DOHH2 (cell line): ENCODE measurements around the gene MPPED2.

Source experiments
- CTCF ChIP-seq: fragments of 200-600 bp; sonication (generic); IDR thresholded peaks from one replicate; pipeline ENCODE4 v1.5.1; 2014; ENCODE audit warnings: antibody characterized with exemption, mild to moderate bottlenecking, low read depth, low read length; ENCODE audit not compliant: poor library complexity, severe bottlenecking
- EZH2phosphoT487 ChIP-seq: fragments of 200-600 bp; sonication (generic); IDR thresholded peaks from 2 replicates; pipeline ENCODE4 v1.6.1; 2017; ENCODE audit warnings: borderline replicate concordance, mild to moderate bottlenecking, antibody characterized with exemption, low read length, moderate library complexity, mixed read lengths

- TF ChIP-seq CTCF (no peak), EZH2phosphoT487 (no peak)
Observed at GRCh38 chr11:30447058-30447640, 139.0 kb downstream of the MPPED2 start.
